ENCODE measurements around the gene CELF4.

Gene CELF4

GRCh38 chr18:37567994-37568359 is 2.4 kb upstream of the CELF4 start:
- no peaks in the 10 kb centered on the region for H3K36me3 ChIP-seq (ENCODE audit: low read depth)
- TF ChIP-seq CTCF (IDR thresholded peaks at IDR 0.05; ENCODE audit: poor library complexity, severe bottlenecking): no peak
- no peak for ATAC-seq (ENCODE audit: low read depth)
- no peak overlapping the region for H3K4me3 ChIP-seq (ENCODE audit: severe bottlenecking)
- peaks cover 70% of the 10 kb centered on the region for H3K27me3 ChIP-seq (ENCODE audit: insufficient read depth, poor library complexity, severe bottlenecking)
- H3K4me1 ChIP-seq (ENCODE audit: insufficient read depth, poor library complexity, severe bottlenecking): no peaks in the 10 kb centered on the region
- H3K27ac ChIP-seq (ENCODE audit: poor library complexity, severe bottlenecking): no peak overlapping the region
- H3K9me3 ChIP-seq (ENCODE audit: severe bottlenecking): no peaks in the 10 kb centered on the region
- no peak for DNase-seq (ENCODE audit: low spot score)

GRCh38 chr18:37567061-37567993 is 1.7 kb upstream of the CELF4 start:
- H3K4me3 ChIP-seq (ENCODE audit: severe bottlenecking): peak overlapping the region; percentile 22
- H3K9me3 ChIP-seq (ENCODE audit: severe bottlenecking): no peaks in the 10 kb centered on the region
- no peak for TF ChIP-seq CTCF (IDR thresholded peaks at IDR 0.05; ENCODE audit: poor library complexity, severe bottlenecking)
- no peak overlapping the region for H3K27ac ChIP-seq (ENCODE audit: poor library complexity, severe bottlenecking)
- H3K27me3 ChIP-seq (ENCODE audit: insufficient read depth, poor library complexity, severe bottlenecking): peaks cover 77% of the 10 kb centered on the region
- H3K4me1 ChIP-seq (ENCODE audit: insufficient read depth, poor library complexity, severe bottlenecking): no peaks in the 10 kb centered on the region
- ATAC-seq (ENCODE audit: low read depth) (no peak), DNase-seq (ENCODE audit: low spot score) (no peak)
- no peaks in the 10 kb centered on the region for H3K36me3 ChIP-seq (ENCODE audit: low read depth)

- TF ChIP-seq CTCF (IDR thresholded peaks at IDR 0.05; ENCODE audit: poor library complexity, severe bottlenecking): no peak
- no peak for DNase-seq (ENCODE audit: low spot score)
- Histone ChIP-seq H3K27me3 (ENCODE audit: insufficient read depth, poor library complexity, severe bottlenecking) (peaks cover 84% of the 10 kb centered on the region), H3K27ac (ENCODE audit: poor library complexity, severe bottlenecking) (no peak overlapping the region), H3K9me3 (ENCODE audit: severe bottlenecking) (no peaks in the 10 kb centered on the region), H3K36me3 (ENCODE audit: low read depth) (no peaks in the 10 kb centered on the region), H3K4me3 (ENCODE audit: severe bottlenecking) (peak overlapping the region; percentile 22), H3K4me1 (ENCODE audit: insufficient read depth, poor library complexity, severe bottlenecking) (no peaks in the 10 kb centered on the region)
- no peak for ATAC-seq (ENCODE audit: low read depth)
These were observed 972 bp upstream of the CELF4 start for GRCh38 chr18:37566479-37567060.

DNA sequence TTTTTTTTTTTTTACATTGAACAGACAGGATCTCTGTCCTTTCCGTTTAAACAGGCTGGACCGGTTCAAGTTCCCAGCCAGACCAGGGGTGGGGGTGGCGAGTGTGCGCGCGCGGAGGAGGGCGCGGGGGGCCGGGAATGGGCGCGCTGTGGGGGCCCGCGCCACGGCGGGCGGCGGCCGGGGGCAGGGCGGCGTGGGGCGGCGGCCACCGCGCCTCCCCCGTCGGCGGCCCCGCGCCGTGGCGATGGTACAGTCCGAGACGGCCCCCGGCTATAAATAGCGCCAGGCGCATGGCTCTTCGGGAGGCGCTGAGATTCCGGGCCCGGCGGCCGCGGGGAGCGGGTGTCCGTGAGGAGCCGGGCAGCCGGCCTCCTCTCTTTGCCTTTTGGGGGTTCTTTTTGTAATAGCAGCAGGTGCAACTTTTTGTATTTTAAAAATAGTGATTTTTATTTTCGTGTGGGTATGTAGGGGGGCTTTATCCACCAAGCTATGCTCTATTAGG is 430 bp upstream of the CELF4 start:
- H3K27me3 ChIP-seq (ENCODE audit: insufficient read depth, poor library complexity, severe bottlenecking): peaks cover 90% of the 10 kb centered on the region
- no peaks in the 10 kb centered on the region for H3K9me3 ChIP-seq (ENCODE audit: severe bottlenecking)
- H3K4me1 ChIP-seq (ENCODE audit: insufficient read depth, poor library complexity, severe bottlenecking): no peaks in the 10 kb centered on the region
- no peak overlapping the region for H3K27ac ChIP-seq (ENCODE audit: poor library complexity, severe bottlenecking)
- TF ChIP-seq CTCF (IDR thresholded peaks at IDR 0.05; ENCODE audit: poor library complexity, severe bottlenecking): no peak
- peak overlapping the region; percentile 18 for H3K4me3 ChIP-seq (ENCODE audit: severe bottlenecking)
- no peak for DNase-seq (ENCODE audit: low spot score)
- peak; percentile 40; the same call in 1 of the 3 replicates for ATAC-seq (ENCODE audit: low read depth)
- H3K36me3 ChIP-seq (ENCODE audit: low read depth): no peaks in the 10 kb centered on the region

All from RWPE2 (cell line).